ENCODE measurements around the gene ABHD1.
"Not testable (repeated sequence)": the region's sequence is repeated elsewhere in the genome, so short reads cannot be mapped to it uniquely, and the experiment has no call there.

- TF ChIP-seq CTCF (IDR thresholded peaks at IDR 0.05; ENCODE audit: insufficient read depth, low read depth, low read length); EZH2 (IDR thresholded peaks at IDR 0.05; ENCODE audit: insufficient read depth, low read length): not testable (repeated sequence)
Measured at GRCh38 chr2:27110603-27111352, 12.8 kb upstream of the ABHD1 start.

Measured in astrocyte (in vitro differentiated cells and primary cell).